ENCODE data around the gene SF1. TPM values are rescaled to one million over a fixed set of nuclear protein-coding genes. Genes with fewer than 3 reads are reported as not detected.

SF1 gene
- total RNA-seq: 100 to 1,000 TPM; 467 to 471 TPM

GRCh38 chr11:64778473-64779298 is at the start of gene SF1:
SF1 (minus strand) TSS chr11:64778542; CDS start chr11:64778392, 150 bp downstream.

GRCh38 chr11:64810271-64810890 is 32.0 kb upstream of the SF1 start, which contains the start of gene MEN1:
MEN1 (minus strand) TSS chr11:64810551; CDS start chr11:64810109, 442 bp downstream.

GRCh38 chr11:64803158-64803845 is 25.0 kb upstream of the SF1 start, which contains the start of gene MAP4K2:
MAP4K2 (minus strand) TSS chr11:64803214; CDS start chr11:64803149, 65 bp downstream.

GRCh38 chr11:64759722-64760719 is 18.3 kb downstream of the SF1 start, which contains the start of gene PYGM:
PYGM (minus strand) TSS chr11:64759974; CDS start chr11:64759898, 76 bp downstream.

GRCh38 chr11:64743591-64744543 is 34.5 kb downstream of the SF1 start, which contains the start of gene RASGRP2:
RASGRP2 (minus strand) TSS chr11:64744142; CDS start chr11:64742866, 1,276 bp downstream.

GRCh38 chr11:64723117-64723906 is 55.0 kb downstream of the SF1 start, which contains the start of gene NRXN2:
NRXN2 (minus strand) TSS chr11:64723197; CDS start chr11:64713699, 9,498 bp downstream.

Other genes with a start within 250 kb of the SF1 start
- not detected for gene SLC22A11, start 222.6 kb downstream of the SF1 start, total RNA-seq
- not detected for gene SLC22A12, start 187.3 kb downstream of the SF1 start, total RNA-seq
- under 1 TPM in 1 of 2 experiments, not detected in 1; 0.20 TPM for gene NRXN2, start 55.3 kb downstream of the SF1 start, total RNA-seq
- 100 to 1,000 TPM; 250 to 274 TPM for gene RASGRP2, start 34.4 kb downstream of the SF1 start, total RNA-seq
- gene PYGM, start 18.6 kb downstream of the SF1 start, total RNA-seq: 1 to 10 TPM; 5.2 to 5.9 TPM
- 10 to 100 TPM; 88.2 to 92.8 TPM for gene MAP4K2, start 24.7 kb upstream of the SF1 start, total RNA-seq
- 10 to 100 TPM; 34.8 to 37.5 TPM for gene MEN1, start 32.0 kb upstream of the SF1 start, total RNA-seq
- gene CDC42BPG, start 66.1 kb upstream of the SF1 start, total RNA-seq: 1 to 10 TPM; 1.8 to 2.2 TPM
- gene EHD1, start 100.1 kb upstream of the SF1 start, total RNA-seq: 100 to 1,000 TPM; 114 to 120 TPM
- gene ATG2A, start 138.7 kb upstream of the SF1 start, total RNA-seq: 10 to 100 TPM; 31.0 to 32.6 TPM
- 10 to 100 TPM; 19.8 to 20.3 TPM for gene PPP2R5B, start 146.1 kb upstream of the SF1 start, total RNA-seq
- gene GPHA2, start 157.4 kb upstream of the SF1 start, total RNA-seq: not detected
- gene MAJIN, start 193.6 kb upstream of the SF1 start, total RNA-seq: under 1 TPM; 0.20 to 0.36 TPM
- gene BATF2, start 218.4 kb upstream of the SF1 start, total RNA-seq: under 1 TPM in 1 of 2 experiments, not detected in 1; 0.19 TPM
- 10 to 100 TPM; 49.1 to 54.1 TPM for gene ARL2, start 235.6 kb upstream of the SF1 start, total RNA-seq
- 10 to 100 TPM; 25.9 to 27.5 TPM for gene SNX15, start 248.9 kb upstream of the SF1 start, total RNA-seq

Measured in activated naive CD4-positive, alpha-beta T cell treated with anti-CD3 and anti-CD28 coated beads, Interleukin-2, amount 10 ng/mL, durations not matched to agents 5 hours and 36 hours (primary cell).